ENCODE results near the gene NUF2.

- TF ChIP-seq CTCF (IDR thresholded peaks at IDR 0.05) = peak in 5 of 6 experiments; percentile 25 to 63 (median 47)
- TF ChIP-seq EP300 (IDR thresholded peaks at IDR 0.05) = no peak
- no peak for TF ChIP-seq POLR2A (IDR thresholded peaks at IDR 0.05)
These were observed 5.9 kb upstream of the NUF2 start for GRCh38 chr1:163315773-163316374.

Measured in upper lobe of left lung (tissue), 4 donors.